Measurements from ENCODE around the gene RAB40B. TPM values are rescaled to one million over a fixed set of nuclear protein-coding genes. Genes with fewer than 3 reads are reported as not detected.

RAB40B gene
- total and polyA plus RNA-seq, 2 of the 13 experiments (the other 11 are each of a cell fraction or from before 2014, with no cell fraction given), result 6.2 to 6.5 TPM

- TF ChIP-seq, protein P1, sequence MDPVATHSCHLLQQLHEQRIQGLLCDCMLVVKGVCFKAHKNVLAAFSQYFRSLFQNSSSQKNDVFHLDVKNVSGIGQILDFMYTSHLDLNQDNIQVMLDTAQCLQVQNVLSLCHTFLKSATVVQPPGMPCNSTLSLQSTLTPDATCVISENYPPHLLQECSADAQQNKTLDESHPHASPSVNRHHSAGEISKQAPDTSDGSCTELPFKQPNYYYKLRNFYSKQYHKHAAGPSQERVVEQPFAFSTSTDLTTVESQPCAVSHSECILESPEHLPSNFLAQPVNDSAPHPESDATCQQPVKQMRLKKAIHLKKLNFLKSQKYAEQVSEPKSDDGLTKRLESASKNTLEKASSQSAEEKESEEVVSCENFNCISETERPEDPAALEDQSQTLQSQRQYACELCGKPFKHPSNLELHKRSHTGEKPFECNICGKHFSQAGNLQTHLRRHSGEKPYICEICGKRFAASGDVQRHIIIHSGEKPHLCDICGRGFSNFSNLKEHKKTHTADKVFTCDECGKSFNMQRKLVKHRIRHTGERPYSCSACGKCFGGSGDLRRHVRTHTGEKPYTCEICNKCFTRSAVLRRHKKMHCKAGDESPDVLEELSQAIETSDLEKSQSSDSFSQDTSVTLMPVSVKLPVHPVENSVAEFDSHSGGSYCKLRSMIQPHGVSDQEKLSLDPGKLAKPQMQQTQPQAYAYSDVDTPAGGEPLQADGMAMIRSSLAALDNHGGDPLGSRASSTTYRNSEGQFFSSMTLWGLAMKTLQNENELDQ (CRISPR knock-in tag; IDR thresholded peaks at IDR 0.05; ENCODE audit: borderline replicate concordance), result no peak
- TF ChIP-seq HNF1B (CRISPR knock-in tag; IDR thresholded peaks at IDR 0.05) (0 out of 2 replicates have a peak, but pooled peaks have one; percentile 16), ZBED4 (CRISPR knock-in tag; IDR thresholded peaks at IDR 0.05; ENCODE audit: borderline replicate concordance) (no peak), ZNF563 (CRISPR knock-in tag; IDR thresholded peaks at IDR 0.05) (no peak), SPEN (CRISPR knock-in tag; IDR thresholded peaks at IDR 0.05; ENCODE audit: low read depth) (no peak), ETV5 (CRISPR knock-in tag; IDR thresholded peaks at IDR 0.05; ENCODE audit: borderline replicate concordance) (no peak), TOE1 (CRISPR knock-in tag; IDR thresholded peaks at IDR 0.05) (no peak), KLF16 (CRISPR knock-in tag; IDR thresholded peaks at IDR 0.05) (no peak), ZNF609 (CRISPR knock-in tag; IDR thresholded peaks at IDR 0.05; ENCODE audit: borderline replicate concordance) (no peak), RCOR2 (CRISPR knock-in tag; IDR thresholded peaks at IDR 0.05) (no peak)
- TF ChIP-seq, protein P2, sequence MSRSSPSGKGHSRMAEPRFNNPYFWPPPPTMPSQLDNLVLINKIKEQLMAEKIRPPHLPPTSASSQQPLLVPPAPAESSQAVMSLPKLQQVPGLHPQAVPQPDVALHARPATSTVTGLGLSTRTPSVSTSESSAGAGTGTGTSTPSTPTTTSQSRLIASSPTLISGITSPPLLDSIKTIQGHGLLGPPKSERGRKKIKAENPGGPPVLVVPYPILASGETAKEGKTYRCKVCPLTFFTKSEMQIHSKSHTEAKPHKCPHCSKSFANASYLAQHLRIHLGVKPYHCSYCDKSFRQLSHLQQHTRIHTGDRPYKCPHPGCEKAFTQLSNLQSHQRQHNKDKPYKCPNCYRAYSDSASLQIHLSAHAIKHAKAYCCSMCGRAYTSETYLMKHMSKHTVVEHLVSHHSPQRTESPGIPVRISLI (CRISPR knock-in tag; IDR thresholded peaks at IDR 0.05; ENCODE audit: borderline replicate concordance), result no peak
Measured at GRCh38 chr17:82743344-82744219, 45.1 kb upstream of the RAB40B start (continued).
